Stimulated activated naive B cell treated with anti-CD40 and anti-IgM and Interleukin-4, amounts not matched to agents 10 μg/mL and 1 μg/mL and 100 μg/mL, for 72 hours (primary cell): Measurements from ENCODE around the gene KLRK1.
A peak's percentile ranks its signal among the peaks of the same experiment; 100 is the strongest.
"Not testable (repeated sequence)": the region's sequence is repeated elsewhere in the genome, so short reads cannot be mapped to it uniquely, and the experiment has no call there.

Experiments used
- ATAC-seq, 2 donors: fragments of 150-1000 bp; cut with Tn5 transposase; replicated peaks; 2 replicates each; pipeline ENCODE4 v1.10.0; 2021; ENCODE audit warnings: moderate library complexity in 1 of 2
- DNase-seq: peaks from one replicate; pipeline ENCODE4 v3.0.0; 2021
- H3K27ac Mint-ChIP-seq: one replicate; pipeline ENCODE4 v1.8.0; 2022; ENCODE audit warnings: mild to moderate bottlenecking, mixed read lengths
- H3K27me3 Mint-ChIP-seq, 2 donors: one replicate each; pipeline ENCODE4 v1.8.0; 2022; ENCODE audit warnings: mixed read lengths in 2 of 2
- H3K36me3 Mint-ChIP-seq, 2 donors: one replicate each; pipeline ENCODE4 v1.8.0; 2022; ENCODE audit warnings: mixed read lengths in 2 of 2, mild to moderate bottlenecking in 1 of 2
- H3K4me1 Mint-ChIP-seq, 2 donors: one replicate each; pipeline ENCODE4 v1.8.0; 2022; ENCODE audit warnings: mixed read lengths in 2 of 2, mild to moderate bottlenecking in 1 of 2
- H3K4me3 Mint-ChIP-seq, 2 donors: one replicate each; pipeline ENCODE4 v1.8.0; 2022; ENCODE audit warnings: mild to moderate bottlenecking in 2 of 2, mixed read lengths in 2 of 2, moderate library complexity in 1 of 2
- H3K9me3 Mint-ChIP-seq, 2 donors: one replicate each; pipeline ENCODE4 v1.8.0; 2022; ENCODE audit warnings: mixed read lengths in 2 of 2, mild to moderate bottlenecking in 1 of 2

The KLRK1 gene

DNA sequence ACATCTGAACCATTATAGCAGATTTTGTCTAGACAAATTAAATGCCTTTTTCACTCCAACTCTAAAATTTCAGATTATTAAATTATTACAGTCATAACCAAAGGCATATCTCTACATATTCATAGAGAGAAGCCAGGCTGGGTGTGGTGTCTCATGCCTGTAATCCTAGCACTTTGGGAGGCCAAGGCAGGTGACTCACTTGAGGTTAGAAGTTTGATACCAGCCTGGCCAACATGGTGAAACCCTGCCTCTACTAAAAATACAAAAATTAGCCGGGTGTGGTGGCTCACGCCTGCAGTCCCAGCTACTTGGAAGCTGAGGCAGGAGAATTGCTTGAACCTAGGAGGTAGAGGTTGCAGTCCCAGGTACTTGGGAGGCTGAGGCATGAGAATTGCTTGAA lies 11.1 kb downstream of the KLRK1 start:
- H3K9me3 Mint-ChIP-seq, ATAC-seq, DNase-seq, H3K27ac Mint-ChIP-seq, H3K36me3 Mint-ChIP-seq, H3K4me3 Mint-ChIP-seq: not testable (repeated sequence)
- Mint-ChIP-seq H3K27me3 (peaks cover 0 to 13% of the 10 kb centered on the region in 2 donors), H3K4me1 (peaks cover 0 to 26% of the 10 kb centered on the region in 2 donors)

- peaks cover 10 to 30% of the 10 kb centered on the region in 2 donors for H3K4me1 Mint-ChIP-seq
- ATAC-seq (no peak), DNase-seq (no peak)
- H3K4me3 Mint-ChIP-seq, result no peak overlapping the region
- peaks cover 0 to 2% of the 10 kb centered on the region in 2 donors for H3K36me3 Mint-ChIP-seq
- H3K27ac Mint-ChIP-seq, result no peak overlapping the region
- no peaks in the 10 kb centered on the region for H3K27me3 Mint-ChIP-seq
- no peaks in the 10 kb centered on the region for H3K9me3 Mint-ChIP-seq
Observed at GRCh38 chr12:10374624-10375018, 15.2 kb downstream of the KLRK1 start.

DNA sequence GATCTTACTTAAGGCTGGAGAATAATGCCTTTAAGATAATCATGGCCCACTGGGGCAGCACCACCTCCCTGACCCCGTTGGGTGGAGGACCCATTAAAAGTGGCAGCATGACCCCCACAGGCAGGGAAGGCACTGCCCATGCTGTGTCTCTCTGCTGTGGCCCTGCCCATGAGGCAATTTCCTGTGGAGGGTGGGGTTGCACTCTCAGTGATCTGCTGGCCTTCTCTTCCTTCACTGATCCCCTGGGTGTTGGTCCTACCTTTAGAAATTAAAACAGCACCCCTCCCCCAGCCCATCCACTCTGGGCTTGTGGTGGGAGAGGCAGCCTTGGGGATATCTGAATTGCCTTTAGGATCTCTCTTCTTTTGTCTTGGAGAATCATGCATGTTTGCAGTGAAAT lies 17.3 kb downstream of the KLRK1 start:
- H3K4me1 Mint-ChIP-seq, result peaks cover 10 to 40% of the 10 kb centered on the region in 2 donors

DNA sequence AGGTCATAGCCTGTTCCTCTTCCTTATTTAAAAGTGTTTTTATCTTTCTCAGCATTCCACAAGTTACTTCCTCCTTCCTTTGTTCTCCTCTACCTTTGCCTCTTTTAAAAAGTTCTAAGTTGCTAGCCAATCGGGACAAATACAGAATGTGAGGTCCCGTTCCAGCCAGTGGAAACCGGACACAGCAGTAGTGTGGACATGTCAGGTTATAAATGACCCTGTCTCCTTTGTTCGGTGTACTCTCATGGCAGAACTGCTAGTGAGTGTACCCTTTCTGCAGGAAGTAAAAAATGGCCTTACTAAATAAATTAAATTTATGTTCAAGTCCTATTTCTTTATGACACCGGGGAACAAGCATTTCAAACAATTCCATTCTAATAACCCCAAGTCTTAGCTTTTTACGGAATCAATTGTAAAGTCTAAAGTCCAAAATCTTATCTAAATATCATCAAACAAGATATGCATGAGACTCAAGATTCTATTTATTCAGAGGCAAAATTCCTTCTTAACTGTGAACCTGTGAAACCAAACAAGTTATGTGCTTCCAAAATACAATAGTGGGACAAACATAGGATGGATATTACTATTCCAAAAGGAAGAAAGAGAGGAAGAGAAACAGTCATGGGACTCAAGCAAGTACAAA lies 17.8 kb downstream of the KLRK1 start:
- ATAC-seq, DNase-seq, H3K36me3 Mint-ChIP-seq, H3K27ac Mint-ChIP-seq, H3K27me3 Mint-ChIP-seq, H3K9me3 Mint-ChIP-seq: not testable (repeated sequence)
- Mint-ChIP-seq H3K4me1 (peaks cover 10 to 40% of the 10 kb centered on the region in 2 donors), H3K4me3 (peak overlapping the region in 1 of 2 donors; percentile 23)

More for the DNA sequence above, 17.3 kb downstream of the KLRK1 start:
- DNase-seq, result no peak
- H3K4me3 Mint-ChIP-seq, result no peak overlapping the region
- peaks cover 0 to 4% of the 10 kb centered on the region in 2 donors for H3K9me3 Mint-ChIP-seq
- no peaks in the 10 kb centered on the region for H3K27me3 Mint-ChIP-seq
- no peak for ATAC-seq
- H3K27ac Mint-ChIP-seq, result no peak overlapping the region
- H3K36me3 Mint-ChIP-seq, result peaks cover 3 to 8% of the 10 kb centered on the region in 2 donors

DNA sequence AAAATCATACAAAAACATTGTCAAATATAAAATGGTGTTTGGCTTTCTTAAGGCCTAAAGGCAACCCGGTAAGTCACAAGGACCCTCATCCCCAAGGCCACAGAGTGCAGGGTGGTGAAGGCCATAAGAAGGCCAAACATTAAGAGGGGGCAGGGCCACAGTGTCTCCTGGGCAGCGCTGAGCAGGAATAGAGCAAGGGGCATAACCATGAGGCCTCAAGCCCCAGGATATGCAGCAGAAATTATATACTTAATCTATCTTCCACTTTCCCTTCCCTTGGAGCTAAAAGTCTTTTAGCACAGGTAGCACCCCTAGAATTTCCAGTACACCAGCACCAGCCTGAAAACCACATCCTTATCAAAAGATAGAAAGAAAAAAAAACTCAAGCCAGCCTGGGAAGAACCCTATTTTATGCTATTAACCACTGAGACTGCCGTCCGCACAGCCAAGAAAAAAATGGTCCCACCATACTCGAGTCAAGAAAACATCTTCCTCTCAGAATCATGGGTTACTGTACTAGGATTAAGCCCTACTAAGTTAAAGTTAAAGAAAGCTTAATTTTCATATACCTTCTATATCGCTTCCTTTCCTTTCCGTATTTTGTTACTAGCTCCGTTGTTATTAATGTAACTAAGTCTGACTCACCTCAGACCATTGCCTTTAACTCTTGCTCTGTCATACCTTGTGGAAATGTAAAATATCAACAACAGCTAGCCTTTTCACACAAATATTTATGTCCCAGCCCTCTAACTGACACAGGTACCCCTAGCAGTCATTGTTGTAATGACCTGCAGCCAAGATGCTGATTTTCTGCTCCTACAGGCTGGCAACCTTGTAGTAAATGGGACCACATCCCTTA lies 20.1 kb downstream of the KLRK1 start:
- Mint-ChIP-seq H3K36me3 (peaks cover 3 to 6% of the 10 kb centered on the region in 2 donors), H3K27ac (no peak overlapping the region)
- no peak for ATAC-seq

GRCh38 chr12:10368206-10369171 lies 21.4 kb downstream of the KLRK1 start:
- Mint-ChIP-seq H3K27ac (no peak overlapping the region), H3K36me3 (peaks cover 3 to 6% of the 10 kb centered on the region in 2 donors), H3K4me3 (no peak overlapping the region), H3K4me1 (peaks cover 10 to 36% of the 10 kb centered on the region in 2 donors), H3K27me3 (no peaks in the 10 kb centered on the region), H3K9me3 (peaks cover 0 to 4% of the 10 kb centered on the region in 2 donors)
- DNase-seq (no peak), ATAC-seq (no peak)

More for the DNA sequence above, 20.1 kb downstream of the KLRK1 start:
- Mint-ChIP-seq H3K4me3 (no peak overlapping the region), H3K27me3 (no peaks in the 10 kb centered on the region), H3K9me3 (peaks cover 0 to 4% of the 10 kb centered on the region in 2 donors), H3K4me1 (peaks cover 10 to 40% of the 10 kb centered on the region in 2 donors)
- no peak for DNase-seq

DNA sequence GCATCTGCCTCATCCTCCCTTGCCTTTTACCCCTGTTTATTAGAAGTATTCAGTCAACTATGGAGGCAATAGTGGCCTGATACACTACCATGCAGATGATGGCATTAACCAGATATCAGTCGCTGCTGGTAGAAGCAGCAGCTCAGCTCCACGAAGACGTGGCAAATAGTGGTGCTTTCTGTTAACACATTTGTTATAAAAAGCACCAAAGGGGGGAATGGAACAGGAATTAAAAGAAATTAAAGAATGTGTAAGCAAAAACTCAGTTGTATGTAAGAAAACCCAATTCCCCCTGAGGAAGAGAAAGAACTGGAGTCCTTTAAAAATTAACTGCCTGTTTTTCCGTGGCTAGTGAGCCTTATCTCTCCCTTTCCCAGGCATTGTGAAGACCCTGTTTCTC lies 22.1 kb downstream of the KLRK1 start:
- H3K4me1 Mint-ChIP-seq, result peaks cover 11 to 31% of the 10 kb centered on the region in 2 donors
- H3K9me3 Mint-ChIP-seq, H3K27me3 Mint-ChIP-seq, H3K27ac Mint-ChIP-seq, H3K4me3 Mint-ChIP-seq, ATAC-seq, DNase-seq, H3K36me3 Mint-ChIP-seq: not testable (repeated sequence)

DNA sequence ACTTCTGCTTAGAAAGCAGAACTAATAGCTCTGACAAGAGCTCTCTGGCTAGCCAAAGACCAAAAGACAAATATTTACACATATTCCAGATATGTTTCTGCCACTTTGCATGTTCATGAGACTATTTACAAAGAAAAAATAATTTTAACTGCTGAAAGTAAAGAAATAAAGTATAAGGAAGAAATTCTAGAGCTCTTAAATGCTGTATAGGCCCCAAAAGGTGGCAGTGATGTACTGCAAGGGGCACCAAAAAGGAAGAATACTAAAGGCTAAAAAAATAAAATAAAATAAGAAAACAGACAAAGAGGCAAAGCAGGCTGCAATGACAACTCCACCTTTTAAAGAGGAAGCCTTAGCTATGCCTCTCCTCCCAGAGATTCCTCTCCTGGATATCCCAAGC lies 23.0 kb downstream of the KLRK1 start:
- H3K27ac Mint-ChIP-seq, result no peak overlapping the region
- no peak for DNase-seq
- H3K9me3 Mint-ChIP-seq, result peaks cover 0 to 4% of the 10 kb centered on the region in 2 donors
- peaks cover 11 to 23% of the 10 kb centered on the region in 2 donors for H3K4me1 Mint-ChIP-seq
- H3K4me3 Mint-ChIP-seq, result no peak overlapping the region
- ATAC-seq, result no peak
- H3K36me3 Mint-ChIP-seq, result peaks cover 3 to 6% of the 10 kb centered on the region in 2 donors
- no peaks in the 10 kb centered on the region for H3K27me3 Mint-ChIP-seq

GRCh38 chr12:10365696-10366405 lies 24.0 kb downstream of the KLRK1 start:
- Mint-ChIP-seq H3K36me3 (peaks cover 3 to 6% of the 10 kb centered on the region in 2 donors), H3K4me1 (peaks cover 15 to 26% of the 10 kb centered on the region in 2 donors), H3K27ac (no peak overlapping the region), H3K4me3 (no peak overlapping the region), H3K27me3 (no peaks in the 10 kb centered on the region), H3K9me3 (peaks cover 3 to 4% of the 10 kb centered on the region in 2 donors)
- ATAC-seq (no peak), DNase-seq (no peak)

- Mint-ChIP-seq H3K4me3 (no peak overlapping the region), H3K27me3 (no peaks in the 10 kb centered on the region), H3K36me3 (peaks cover 3 to 6% of the 10 kb centered on the region in 2 donors), H3K4me1 (peaks cover 16 to 24% of the 10 kb centered on the region in 2 donors), H3K27ac (no peak overlapping the region), H3K9me3 (peaks cover 4% of the 10 kb centered on the region in 2 donors)
- ATAC-seq, result peak; percentile 70 to 76
- peak; percentile 38 for DNase-seq
Observed at GRCh38 chr12:10364815-10365622, 24.8 kb downstream of the KLRK1 start.

DNA sequence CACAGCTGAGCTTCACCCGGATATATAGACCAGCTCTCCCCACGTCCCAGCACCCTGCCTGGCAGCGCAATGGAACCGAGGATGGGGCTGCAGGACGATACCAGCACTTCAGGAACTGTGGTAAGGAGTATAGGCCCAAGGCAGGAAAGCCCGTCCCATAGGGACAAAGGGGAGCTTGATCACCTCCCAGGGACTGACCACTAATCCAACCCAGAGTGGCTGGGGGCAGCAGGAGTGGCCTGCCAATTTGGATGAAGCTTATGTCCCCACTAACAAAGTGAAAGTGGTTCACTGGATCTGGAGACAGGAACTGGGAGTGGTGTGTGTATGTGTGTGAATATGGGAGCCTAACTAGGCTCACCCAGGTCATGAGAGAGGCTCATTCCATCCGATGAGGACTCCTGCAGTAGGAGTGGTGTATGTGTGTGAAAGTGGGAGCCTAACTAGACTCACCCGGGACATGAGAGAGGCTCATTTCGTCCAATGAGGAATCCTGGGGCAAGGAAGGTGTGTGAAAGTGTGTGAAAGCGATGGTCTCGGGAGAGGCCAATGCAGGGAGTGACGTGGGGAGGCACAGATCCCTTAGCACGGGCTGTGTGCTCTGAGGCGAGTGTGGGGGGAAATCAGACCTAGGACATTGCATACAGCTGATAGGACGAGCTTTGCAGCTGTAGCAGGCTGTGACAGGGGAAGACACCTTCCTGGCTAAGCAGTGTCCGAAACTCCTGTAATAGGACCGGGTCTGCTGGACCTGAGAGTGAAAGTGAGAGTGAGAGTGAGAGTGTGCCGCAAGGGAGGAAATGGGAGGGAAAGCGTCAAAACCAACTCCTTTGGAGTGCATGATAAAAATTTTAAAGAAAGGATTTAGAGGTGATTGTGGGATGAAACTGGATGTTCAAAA lies 25.7 kb downstream of the KLRK1 start:
- H3K4me1 Mint-ChIP-seq, result peaks cover 16 to 22% of the 10 kb centered on the region in 2 donors
- no peaks in the 10 kb centered on the region for H3K27me3 Mint-ChIP-seq
- DNase-seq (peak; percentile 35), ATAC-seq (peak; percentile 83 to 85)
- no peak overlapping the region for H3K4me3 Mint-ChIP-seq
- peaks cover 4% of the 10 kb centered on the region in 2 donors for H3K9me3 Mint-ChIP-seq
- H3K36me3 Mint-ChIP-seq, result peaks cover 3 to 6% of the 10 kb centered on the region in 2 donors
- H3K27ac Mint-ChIP-seq, result no peak overlapping the region

GRCh38 chr12:10363658-10363913 lies 26.3 kb downstream of the KLRK1 start:
- H3K36me3 Mint-ChIP-seq, result peaks cover 3 to 4% of the 10 kb centered on the region in 2 donors
- H3K27ac Mint-ChIP-seq, result no peak overlapping the region
- peaks cover 16 to 19% of the 10 kb centered on the region in 2 donors for H3K4me1 Mint-ChIP-seq
- DNase-seq (no peak), ATAC-seq (no peak)
- no peak overlapping the region for H3K4me3 Mint-ChIP-seq
- peaks cover 4% of the 10 kb centered on the region in 2 donors for H3K9me3 Mint-ChIP-seq
- H3K27me3 Mint-ChIP-seq, result no peaks in the 10 kb centered on the region
